ENCODE measurements around the gene UNC13A.

The UNC13A gene

DNA sequence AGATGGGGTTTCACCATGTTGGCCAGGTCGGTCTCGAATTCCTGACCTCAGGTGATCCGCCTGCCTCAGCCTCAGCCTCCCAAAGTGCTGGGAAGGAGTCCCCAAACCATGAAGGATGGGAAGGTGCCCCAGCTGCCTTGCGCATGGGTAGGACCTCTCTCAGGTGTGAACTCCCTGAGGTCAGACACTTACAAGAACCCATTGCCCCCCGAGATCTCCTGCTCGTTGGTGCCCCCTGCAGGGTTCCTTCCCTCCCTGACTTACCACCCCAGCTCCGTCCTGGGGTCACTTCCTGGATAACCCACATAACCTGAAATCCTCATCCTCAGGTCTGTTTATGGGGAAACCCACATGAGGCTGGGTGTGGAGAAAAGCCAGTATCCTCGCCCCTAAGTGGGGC is 41.7 kb downstream of the UNC13A start:
- H4K20me1 ChIP-seq (ENCODE audit: insufficient read depth, low read length, poor library complexity, severe bottlenecking), result no peaks in the 10 kb centered on the region
- TF ChIP-seq CTCF (conservative IDR thresholded peaks at IDR 0.05; ENCODE audit: low read length), result peak; percentile 52
- TF ChIP-seq EZH2phosphoT487 (IDR thresholded peaks at IDR 0.05; ENCODE audit: borderline replicate concordance), result no peak
- no peak overlapping the region for H3K9ac ChIP-seq (ENCODE audit: low read depth, low read length, poor library complexity, severe bottlenecking)
- H3K9me3 ChIP-seq (ENCODE audit: insufficient read depth, low read depth, low read length), result no peaks in the 10 kb centered on the region
- H3K27me3 ChIP-seq (ENCODE audit: insufficient read depth, low read length, poor library complexity, severe bottlenecking), result no peaks in the 10 kb centered on the region
- H3K4me2 ChIP-seq (ENCODE audit: low read depth, low read length, poor library complexity, severe bottlenecking), result no peak overlapping the region
- H3K9me2 ChIP-seq (replicated peaks; ENCODE audit: low read depth, low read length), result no peaks in the 10 kb centered on the region
- no peaks in the 10 kb centered on the region for H3K4me1 ChIP-seq (ENCODE audit: insufficient read depth, low read length, poor library complexity, severe bottlenecking)
- H3K79me2 ChIP-seq (ENCODE audit: insufficient read depth, low read length), result no peaks in the 10 kb centered on the region
- no peaks in the 10 kb centered on the region for H3K36me3 ChIP-seq (ENCODE audit: insufficient read depth, low read length)
- H3K4me3 ChIP-seq (ENCODE audit: low read length, poor library complexity, severe bottlenecking), result no peak overlapping the region
- H3F3A ChIP-seq (ENCODE audit: low read depth), result no peaks in the 10 kb centered on the region
- H2AFZ ChIP-seq (ENCODE audit: low read length), result no peak overlapping the region

GRCh38 chr19:17645339-17645963 is 42.7 kb downstream of the UNC13A start:
- Histone ChIP-seq H3K4me1 (ENCODE audit: insufficient read depth, low read length, poor library complexity, severe bottlenecking) (no peaks in the 10 kb centered on the region), H3F3A (ENCODE audit: low read depth) (no peaks in the 10 kb centered on the region), H3K36me3 (ENCODE audit: insufficient read depth, low read length) (no peaks in the 10 kb centered on the region), H3K9me3 (ENCODE audit: insufficient read depth, low read depth, low read length) (no peaks in the 10 kb centered on the region), H3K4me3 (ENCODE audit: low read length, poor library complexity, severe bottlenecking) (no peak overlapping the region), H3K79me2 (ENCODE audit: insufficient read depth, low read length) (no peaks in the 10 kb centered on the region), H3K9me2 (replicated peaks; ENCODE audit: low read depth, low read length) (no peaks in the 10 kb centered on the region), H3K9ac (ENCODE audit: low read depth, low read length, poor library complexity, severe bottlenecking) (no peak overlapping the region), H2AFZ (ENCODE audit: low read length) (no peak overlapping the region), H3K27me3 (ENCODE audit: insufficient read depth, low read length, poor library complexity, severe bottlenecking) (no peaks in the 10 kb centered on the region), H3K4me2 (ENCODE audit: low read depth, low read length, poor library complexity, severe bottlenecking) (no peak overlapping the region), H4K20me1 (ENCODE audit: insufficient read depth, low read length, poor library complexity, severe bottlenecking) (no peaks in the 10 kb centered on the region)
- TF ChIP-seq CTCF (conservative IDR thresholded peaks at IDR 0.05; ENCODE audit: low read length) (no peak), EZH2phosphoT487 (IDR thresholded peaks at IDR 0.05; ENCODE audit: borderline replicate concordance) (no peak)

GRCh38 chr19:17642656-17643055 is 45.5 kb downstream of the UNC13A start:
- Histone ChIP-seq H3K4me3 (ENCODE audit: low read length, poor library complexity, severe bottlenecking) (no peak overlapping the region), H3F3A (ENCODE audit: low read depth) (no peaks in the 10 kb centered on the region), H4K20me1 (ENCODE audit: insufficient read depth, low read length, poor library complexity, severe bottlenecking) (no peaks in the 10 kb centered on the region), H3K4me2 (ENCODE audit: low read depth, low read length, poor library complexity, severe bottlenecking) (no peak overlapping the region), H3K36me3 (ENCODE audit: insufficient read depth, low read length) (no peaks in the 10 kb centered on the region), H3K9ac (ENCODE audit: low read depth, low read length, poor library complexity, severe bottlenecking) (no peak overlapping the region), H3K27me3 (ENCODE audit: insufficient read depth, low read length, poor library complexity, severe bottlenecking) (no peaks in the 10 kb centered on the region), H2AFZ (ENCODE audit: low read length) (no peak overlapping the region), H3K9me2 (replicated peaks; ENCODE audit: low read depth, low read length) (no peaks in the 10 kb centered on the region), H3K79me2 (ENCODE audit: insufficient read depth, low read length) (no peaks in the 10 kb centered on the region), H3K9me3 (ENCODE audit: insufficient read depth, low read depth, low read length) (no peaks in the 10 kb centered on the region), H3K4me1 (ENCODE audit: insufficient read depth, low read length, poor library complexity, severe bottlenecking) (no peaks in the 10 kb centered on the region)
- TF ChIP-seq EZH2phosphoT487 (IDR thresholded peaks at IDR 0.05; ENCODE audit: borderline replicate concordance) (no peak), CTCF (conservative IDR thresholded peaks at IDR 0.05; ENCODE audit: low read length) (no peak)
